Measurements from ENCODE around the gene AFAP1.

The AFAP1 gene

DNA sequence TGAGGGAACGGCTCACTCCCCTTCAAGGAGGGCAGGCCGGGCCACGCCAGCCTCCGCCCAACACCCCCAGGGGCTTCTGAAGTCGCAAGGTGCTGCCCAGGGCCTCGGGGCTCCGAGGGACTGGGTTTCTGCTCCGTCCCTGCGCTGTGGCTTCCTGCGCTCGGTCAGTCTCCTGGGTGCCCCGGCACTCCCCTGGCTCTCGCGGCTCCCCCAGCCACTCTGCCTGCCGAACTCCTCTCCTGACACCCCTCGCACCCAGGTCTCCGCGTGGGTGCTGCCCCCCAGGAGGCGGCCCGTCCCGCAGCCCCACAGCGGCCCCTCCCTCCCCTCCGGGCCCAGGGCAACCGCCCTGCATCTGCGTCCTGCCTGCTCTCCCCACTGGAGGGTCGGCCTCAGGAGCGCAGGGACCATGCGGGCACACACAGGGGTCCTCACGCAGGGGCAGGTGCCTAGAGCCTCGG, 151.9 kb downstream of the AFAP1 start:
- no peak overlapping the region for H3K4me3 ChIP-seq (replicated peaks; ENCODE audit: low read depth, low read length)
- TF ChIP-seq, protein P1, sequence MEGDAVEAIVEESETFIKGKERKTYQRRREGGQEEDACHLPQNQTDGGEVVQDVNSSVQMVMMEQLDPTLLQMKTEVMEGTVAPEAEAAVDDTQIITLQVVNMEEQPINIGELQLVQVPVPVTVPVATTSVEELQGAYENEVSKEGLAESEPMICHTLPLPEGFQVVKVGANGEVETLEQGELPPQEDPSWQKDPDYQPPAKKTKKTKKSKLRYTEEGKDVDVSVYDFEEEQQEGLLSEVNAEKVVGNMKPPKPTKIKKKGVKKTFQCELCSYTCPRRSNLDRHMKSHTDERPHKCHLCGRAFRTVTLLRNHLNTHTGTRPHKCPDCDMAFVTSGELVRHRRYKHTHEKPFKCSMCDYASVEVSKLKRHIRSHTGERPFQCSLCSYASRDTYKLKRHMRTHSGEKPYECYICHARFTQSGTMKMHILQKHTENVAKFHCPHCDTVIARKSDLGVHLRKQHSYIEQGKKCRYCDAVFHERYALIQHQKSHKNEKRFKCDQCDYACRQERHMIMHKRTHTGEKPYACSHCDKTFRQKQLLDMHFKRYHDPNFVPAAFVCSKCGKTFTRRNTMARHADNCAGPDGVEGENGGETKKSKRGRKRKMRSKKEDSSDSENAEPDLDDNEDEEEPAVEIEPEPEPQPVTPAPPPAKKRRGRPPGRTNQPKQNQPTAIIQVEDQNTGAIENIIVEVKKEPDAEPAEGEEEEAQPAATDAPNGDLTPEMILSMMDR (IDR thresholded peaks at IDR 0.05; ENCODE audit: low read length, missing control alignments): no peak
- DNase-seq (ENCODE audit: low read depth): no peak

DNA sequence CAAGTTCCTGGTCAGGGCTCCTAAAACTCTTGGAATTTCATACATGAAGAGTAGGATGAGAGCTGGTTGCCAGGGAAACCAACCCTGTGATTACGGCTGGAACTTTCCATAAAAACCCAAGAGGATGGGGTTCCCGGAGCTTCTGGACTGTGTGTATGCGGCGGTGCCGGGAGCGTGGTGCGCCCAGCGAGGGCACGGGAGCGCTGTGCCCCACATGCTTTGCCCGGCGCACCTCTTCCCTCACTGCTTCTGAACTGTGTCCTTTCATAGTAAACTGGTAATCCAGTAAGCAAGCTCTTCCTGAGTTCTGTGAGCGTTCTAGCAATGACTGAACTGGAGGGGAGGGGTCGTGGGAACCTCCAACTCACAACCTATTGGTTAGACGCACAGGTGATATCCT, 152.6 kb downstream of the AFAP1 start:
- TF ChIP-seq, protein P1 (IDR thresholded peaks at IDR 0.05; ENCODE audit: low read length, missing control alignments): no peak
- no peak for DNase-seq (ENCODE audit: low read depth)
- H3K4me3 ChIP-seq (replicated peaks; ENCODE audit: low read depth, low read length): no peak overlapping the region

DNA sequence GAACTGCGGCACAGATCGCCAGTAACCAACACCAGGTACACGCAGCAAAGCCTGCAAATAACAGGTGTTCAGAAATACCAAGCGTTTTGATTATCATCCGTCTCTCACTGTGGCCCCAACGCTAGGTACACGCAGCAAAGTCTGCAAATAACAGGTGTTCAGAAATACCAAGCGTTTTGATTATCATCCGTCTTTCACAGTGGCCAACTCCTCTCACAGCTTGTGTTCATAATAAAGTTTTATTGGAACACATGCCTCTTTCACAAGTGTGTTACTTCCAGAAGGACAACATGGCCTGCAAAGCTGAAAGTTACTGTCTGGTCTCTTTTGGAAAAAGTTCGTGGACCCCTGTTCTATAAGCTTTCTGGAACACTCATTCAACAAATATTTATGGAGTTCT, 153.1 kb downstream of the AFAP1 start:
- no peak overlapping the region for H3K4me3 ChIP-seq (replicated peaks; ENCODE audit: low read depth, low read length)
- no peak for DNase-seq (ENCODE audit: low read depth)
- TF ChIP-seq, protein P1 (IDR thresholded peaks at IDR 0.05; ENCODE audit: low read length, missing control alignments): no peak

DNA sequence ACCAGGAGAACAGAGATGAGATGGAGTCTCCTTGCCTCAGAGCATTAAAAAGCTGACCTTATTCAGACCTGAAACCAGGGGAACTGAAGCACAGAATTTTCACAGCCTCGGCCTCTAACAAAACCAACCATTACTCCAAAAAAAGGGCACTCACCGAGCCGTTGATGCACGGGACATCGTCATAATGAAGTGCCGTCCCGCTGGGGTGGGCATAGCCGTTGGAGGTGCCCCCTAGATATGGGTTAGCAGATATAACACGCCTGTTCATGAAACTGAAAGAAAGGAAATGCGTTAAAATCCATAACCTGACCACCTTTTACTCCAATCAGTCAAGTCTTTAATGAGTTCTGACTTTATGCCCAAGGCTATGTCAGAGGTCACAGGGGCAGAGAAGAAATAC, 153.6 kb downstream of the AFAP1 start:
- no peak overlapping the region for H3K4me3 ChIP-seq (replicated peaks; ENCODE audit: low read depth, low read length)
- DNase-seq (ENCODE audit: low read depth): no peak
- TF ChIP-seq, protein P1 (IDR thresholded peaks at IDR 0.05; ENCODE audit: low read length, missing control alignments): no peak

DNA sequence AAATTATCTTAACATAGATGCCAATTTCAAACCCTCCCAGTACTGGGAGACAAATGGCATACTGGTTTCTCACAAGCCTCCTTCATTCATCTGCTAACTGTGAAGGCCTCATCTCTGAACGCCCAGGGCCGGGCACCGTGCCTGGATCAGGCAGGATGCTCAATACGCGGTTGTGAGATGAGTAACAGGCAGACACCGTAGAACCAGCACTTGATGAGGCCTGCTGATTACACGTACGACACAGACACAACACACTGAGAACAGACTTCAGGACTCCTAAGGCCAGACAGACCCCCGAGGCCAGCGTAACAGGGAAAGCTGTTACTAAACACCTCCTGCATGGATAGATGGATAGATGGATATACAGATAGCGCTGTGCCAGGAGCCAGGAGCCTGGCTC, 154.6 kb downstream of the AFAP1 start:
- no peak overlapping the region for H3K4me3 ChIP-seq (replicated peaks; ENCODE audit: low read depth, low read length)
- TF ChIP-seq, protein P1 (IDR thresholded peaks at IDR 0.05; ENCODE audit: low read length, missing control alignments): no peak
- DNase-seq (ENCODE audit: low read depth): peak; percentile 77

DNA sequence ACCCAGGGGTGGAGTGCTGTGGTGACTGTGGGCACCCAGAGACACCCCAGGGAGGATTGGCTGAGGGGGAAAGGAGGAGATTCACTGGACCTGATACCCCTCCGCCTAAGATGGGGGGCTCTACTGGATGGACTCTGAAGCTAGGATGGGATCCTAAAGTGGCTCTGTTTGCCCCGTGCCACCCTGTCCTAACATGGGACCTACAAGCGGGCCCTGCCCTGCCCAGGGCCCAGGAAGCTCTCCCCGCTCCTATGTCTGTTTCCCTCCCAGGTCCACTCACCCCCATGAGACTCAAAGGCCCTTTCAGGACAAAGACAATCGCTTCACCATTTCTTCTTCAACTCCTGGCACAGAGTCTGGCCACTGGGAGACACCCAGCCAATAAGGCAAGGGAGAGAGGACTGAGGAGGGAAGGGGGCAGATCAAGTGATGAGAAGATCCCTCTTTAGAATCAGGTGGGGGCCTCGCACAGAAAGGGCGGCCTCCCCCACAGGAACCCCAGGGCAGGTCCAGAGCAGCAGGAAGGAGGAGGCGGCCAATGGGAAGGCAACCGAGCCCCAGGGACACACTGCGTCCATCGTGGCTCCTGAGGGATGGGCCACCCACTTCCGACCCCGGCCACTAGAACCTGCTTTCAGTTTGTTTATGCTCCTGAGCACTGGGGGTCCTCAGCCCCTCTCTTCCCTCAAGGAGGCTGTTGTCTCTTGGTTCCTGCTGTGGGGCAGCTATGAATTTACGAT, 155.4 kb downstream of the AFAP1 start:
- DNase-seq (ENCODE audit: low read depth): no peak

More for the DNA sequence above, 155.4 kb downstream of the AFAP1 start:
- H3K4me3 ChIP-seq (replicated peaks; ENCODE audit: low read depth, low read length): no peak overlapping the region
- TF ChIP-seq, protein P1 (IDR thresholded peaks at IDR 0.05; ENCODE audit: low read length, missing control alignments): no peak

Data from fibroblast of pulmonary artery (primary cell).